HepG2 (cell line): ENCODE results near the gene ZNF524. TPM values are rescaled to one million over a fixed set of nuclear protein-coding genes. Genes with fewer than 3 reads are reported as not detected.

ENCODE experiments used
- ATAC-seq: fragments of 200-7000 bp; cut with Tn5 transposase; 3 replicates; pipeline ENCODE4 v1.9.1; 2020; ENCODE audit warnings: mild to moderate bottlenecking, moderate library complexity
- BruUV-seq: library from RNA; stranded (reverse); fragments of 400-500 nt; replicated peaks from 2 replicates; lab custom pipeline; 2021; lab: Mats Ljungman, UMichigan
- CTCF ChIA-PET: fragments of 300-600 bp; formaldehyde crosslinking; extraction: SDS; loops from one replicate; lab custom pipeline; 2021; ENCODE audit warnings: low total read pairs, inconsistent platforms, low intra/inter-chr PET ratio; lab: Yijun Ruan, JAX
- POLR2A ChIA-PET: fragments of 350-600 bp; sonication (Branson Sonifier 250); formaldehyde crosslinking; loops from one replicate; lab custom pipeline; 2020; ENCODE audit warnings: antibody characterized with exemption, inconsistent platforms; lab: Yijun Ruan, JAX
- DNase-seq: peaks from one replicate; pipeline ENCODE4 v3.0.0-alpha.2; 2015; ENCODE audit warnings: low spot score
- FAIRE-seq: peaks from 3 replicates; lab custom pipeline; 2011; peaks lifted over from hg19 to GRCh38; lab: Jason Lieb, UNC
- H2AFZ ChIP-seq: one replicate; pipeline ENCODE4 v1.6.1; 2011; ENCODE audit warnings: low read length, inconsistent platforms
- H3K27ac ChIP-seq: fragments of 300-600 bp; 3 replicates; pipeline ENCODE4 v1.8.0; 2011; ENCODE audit warnings: mixed run types, mild to moderate bottlenecking, mixed read lengths, low read length, inconsistent platforms; ENCODE audit not compliant: insufficient read depth; ENCODE audit errors: extremely low read length
- H3K27me3 ChIP-seq, 2 experiments: fragments of 200-600 bp in 1 of 2; 2 replicates in 1 of 2; 3 replicates in 1 of 2; pipeline versions ENCODE4 v1.6.0 to v1.8.0; 2011; ENCODE audit warnings: low read length in 2 of 2, mild to moderate bottlenecking in 2 of 2, moderate library complexity in 2 of 2, inconsistent platforms in 1 of 2; ENCODE audit not compliant: insufficient read depth in 2 of 2, control insufficient read depth in 1 of 2
- H3K36me3 ChIP-seq, 2 experiments: fragments of 200-600 bp in 1 of 2; replicated peaks in 1 of 2; 2 replicates in 1 of 2; 3 replicates in 1 of 2; pipeline versions ENCODE4 v1.5.1 to v1.8.0; 2011; ENCODE audit warnings: low read length in 2 of 2, inconsistent platforms in 1 of 2; ENCODE audit not compliant: insufficient read depth in 2 of 2, control insufficient read depth in 1 of 2
- H3K4me1 ChIP-seq: 2 replicates; pipeline ENCODE4 v1.5.1; 2012; ENCODE audit warnings: low read length, inconsistent platforms; ENCODE audit not compliant: insufficient read depth
- H3K4me2 ChIP-seq: 2 replicates; pipeline ENCODE4 v1.6.0; 2011; ENCODE audit warnings: low read depth, low read length, inconsistent platforms
- H3K4me3 ChIP-seq, 3 experiments: fragments of 200-600 bp in 1 of 3; sonication (generic), shearing (Covaris generic) in 1 of 3; replicated peaks in 1 of 3; 2 replicates each; pipeline ENCODE4 v1.5.1; 2011 to 2016; ENCODE audit warnings: low read length in 3 of 3, inconsistent platforms in 2 of 3, low read depth in 2 of 3, mild to moderate bottlenecking in 2 of 3, control low read depth in 1 of 3, mixed read lengths in 1 of 3; ENCODE audit not compliant: insufficient read depth in 1 of 3
- H3K79me2 ChIP-seq: one replicate; pipeline ENCODE4 v1.6.1; 2011; ENCODE audit warnings: low read length, inconsistent platforms; ENCODE audit not compliant: insufficient read depth
- H3K9ac ChIP-seq: 2 replicates; pipeline ENCODE4 v1.6.0; 2011; ENCODE audit warnings: mild to moderate bottlenecking, low read depth, low read length, inconsistent platforms; ENCODE audit not compliant: insufficient read depth
- H3K9me3 ChIP-seq: 2 replicates; pipeline ENCODE4 v1.5.1; 2012; ENCODE audit warnings: mild to moderate bottlenecking, low read length
- H4K20me1 ChIP-seq: 2 replicates; pipeline ENCODE4 v1.6.0; 2011; ENCODE audit warnings: inconsistent platforms, mild to moderate bottlenecking, low read length, moderate library complexity; ENCODE audit not compliant: insufficient read depth
- HMG20A ChIP-seq: IDR thresholded peaks from 2 replicates; pipeline ENCODE4 v1.6.1; 2016; ENCODE audit warnings: borderline replicate concordance
- KDM2A ChIP-seq: sonication (generic); formaldehyde crosslinking; IDR thresholded peaks from 2 replicates; pipeline ENCODE4 v1.4.0; 2020; ENCODE audit warnings: low read depth, missing genetic modification reagents, borderline replicate concordance
- NFKBIZ ChIP-seq: IDR thresholded peaks from 2 replicates; pipeline ENCODE4 v1.6.1; 2018; ENCODE audit warnings: missing genetic modification reagents, missing compliant biosample characterization
- POLR2G ChIP-seq: fragments of 200-400 bp; formaldehyde crosslinking; IDR thresholded peaks from 2 replicates; pipeline ENCODE4 v1.6.1; 2018; ENCODE audit warnings: mild to moderate bottlenecking, low read depth, low read length, moderate library complexity
- RFX5 ChIP-seq: IDR thresholded peaks from 2 replicates; pipeline ENCODE4 v1.6.1; 2011; ENCODE audit warnings: low read depth, low read length, improper control_type of control experiment
- SRSF1 ChIP-seq: fragments of 200-400 bp; formaldehyde crosslinking; optimal IDR thresholded peaks from 2 replicates; pipeline ENCODE3; 2017; ENCODE audit warnings: mild to moderate bottlenecking, low read depth, low read length, moderate library complexity
- TEAD3 ChIP-seq: optimal IDR thresholded peaks from 2 replicates; pipeline ENCODE3; 2016; ENCODE audit warnings: borderline replicate concordance
- ZNF282 ChIP-seq: fragments of 450-650 bp; IDR thresholded peaks from 2 replicates; pipeline ENCODE4 v1.6.1; 2018; ENCODE audit not compliant: partially characterized antibody
- ZNF343 ChIP-seq: sonication (generic); formaldehyde crosslinking; IDR thresholded peaks from 2 replicates; pipeline ENCODE4 v1.4.0; 2020; ENCODE audit warnings: mild to moderate bottlenecking, missing genetic modification reagents
- ZNF549 ChIP-seq: sonication (generic); formaldehyde crosslinking; IDR thresholded peaks from 2 replicates; pipeline ENCODE4 v1.5.0; 2020; ENCODE audit warnings: missing genetic modification reagents
- ZNF670 ChIP-seq: sonication (generic); formaldehyde crosslinking; IDR thresholded peaks from 2 replicates; pipeline ENCODE4 v1.8.0; 2022; ENCODE audit warnings: mild to moderate bottlenecking, missing genetic modification reagents, borderline replicate concordance
- ZNF7 ChIP-seq: IDR thresholded peaks from 2 replicates; pipeline ENCODE4 v1.6.1; 2016; ENCODE audit warnings: missing biosample characterization, missing genetic modification reagents
- ZNF775 ChIP-seq: sonication (generic); formaldehyde crosslinking; IDR thresholded peaks from 2 replicates; pipeline ENCODE4 v1.4.0; 2020; ENCODE audit warnings: missing genetic modification reagents, mild to moderate bottlenecking, moderate library complexity, borderline replicate concordance
- ZNF777 ChIP-seq: sonication (generic); formaldehyde crosslinking; IDR thresholded peaks from 2 replicates; pipeline ENCODE4 v1.4.0; 2020; ENCODE audit warnings: missing genetic modification reagents
- WGBS: methylation state at CpG from one replicate; pipeline ENCODE4 v1.1.6; 2017; ENCODE audit warnings: low lambda C conversion rate; 5-methylcytosine and 5-hydroxymethylcytosine counted together
- in situ Hi-C: cut with HindIII; loops from 2 replicates; pipeline ENCODE4 v1.10.0; 2017; ENCODE audit warnings: low pct_unique_long_range_greater_than_20kb; ENCODE audit not compliant: extremely low pct_ligation_motif_present
- intact Hi-C: fragments of 100-400 bp; cut with micrococcal nuclease; formaldehyde crosslinking; loops from one replicate; pipeline ENCODE4 v1.10.0; 2022; ENCODE audit not compliant: unreplicated experiment
- polyA plus RNA-seq, 8 experiments: library from polyadenylated mRNA; depleted of rRNA in 3 of 8; stranded (reverse) in 7 of 8; unstranded in 1 of 8; fragments of >200 nt; fragmentation: Illumina TruSeq in 4 of 8; extraction: Trizol in 4 of 8; gene quantifications; 2 replicates each; pipeline versions ENCODE4 v1.2.1 to v1.2.3, GENCODE V29; 2011 to 2016; ENCODE audit warnings: low read depth in 4 of 8, missing spikeins in 1 of 8, mixed read lengths in 1 of 8; ENCODE audit not compliant: insufficient read depth in 1 of 8
- total RNA-seq, 5 experiments: library from RNA; depleted of rRNA; stranded (reverse); fragments of >200 nt; fragmentation: Illumina TruSeq; extraction: Trizol; gene quantifications; 2 replicates each; pipeline ENCODE4 v1.2.3, GENCODE V29; 2016; ENCODE audit warnings: low read depth in 1 of 5
- TF ChIP-seq, protein P1 (sequence below): sonication (generic); formaldehyde crosslinking; IDR thresholded peaks from 2 replicates; pipeline ENCODE4 v1.5.0; 2020; ENCODE audit warnings: missing genetic modification reagents
- TF ChIP-seq, protein P2 (sequence below): sonication (generic); formaldehyde crosslinking; IDR thresholded peaks from 2 replicates; pipeline ENCODE4 v1.4.0; 2020; ENCODE audit warnings: missing genetic modification reagents, borderline replicate concordance

ZNF524 gene
- total and polyA plus RNA-seq, 2 of the 13 experiments (the other 11 are each of a cell fraction or from before 2014, with no cell fraction given) = 3.2 to 4.6 TPM

GRCh38 chr19:55603581-55604292 lies 3.6 kb downstream of the ZNF524 start:
- no TSS peak for BruUV-seq
- Histone ChIP-seq H3K27me3 (no peaks in the 10 kb centered on the region; a peak in 1 of 5 replicates), H4K20me1 (0 out of 2 replicates have a peak, but pooled peaks cover 1% of the 10 kb centered on the region), H2AFZ (no peak overlapping the region), H3K36me3 (no peaks in the 10 kb centered on the region; a peak in 1 of 5 replicates), H3K9me3 (no peaks in the 10 kb centered on the region), H3K4me3 (no peak overlapping the region), H3K4me2 (no peak overlapping the region), H3K79me2 (peaks cover 15% of the 10 kb centered on the region), H3K27ac (no peak overlapping the region), H3K4me1 (peaks cover 52% of the 10 kb centered on the region), H3K9ac (no peak overlapping the region)
- intact Hi-C loops (loop anchor here (10.0 kb wide), 1 partner anchor 49 kb away; no protein-coding TSS in a partner anchor), in situ Hi-C loops (no loop called here)
- WGBS = 94% methylated on average over 22 of the region's 22 CpGs
- CTCF ChIA-PET = no interaction called here
- POLR2A ChIA-PET = interaction anchor here (1.0 to 2.0 kb wide), 3 partner anchors 51 to 58 kb away, joined by 3 to 7 read pairs (median 4); partner anchors contain the start of gene U2AF2
- ATAC-seq = no peak
- TF ChIP-seq TEAD3 (CRISPR knock-in tag) (no peak), ZNF670 (CRISPR knock-in tag) (no peak), ZNF7 (CRISPR knock-in tag) (no peak), NFKBIZ (CRISPR knock-in tag) (no peak), HMG20A (no peak), ZNF775 (CRISPR knock-in tag) (no peak), SRSF1 (no peak), ZNF549 (CRISPR knock-in tag) (no peak), ZNF282 (no peak), RFX5 (no peak), ZNF343 (CRISPR knock-in tag) (no peak), ZNF777 (CRISPR knock-in tag) (no peak), POLR2G (no peak), KDM2A (CRISPR knock-in tag) (no peak)
- TF ChIP-seq, protein P1, sequence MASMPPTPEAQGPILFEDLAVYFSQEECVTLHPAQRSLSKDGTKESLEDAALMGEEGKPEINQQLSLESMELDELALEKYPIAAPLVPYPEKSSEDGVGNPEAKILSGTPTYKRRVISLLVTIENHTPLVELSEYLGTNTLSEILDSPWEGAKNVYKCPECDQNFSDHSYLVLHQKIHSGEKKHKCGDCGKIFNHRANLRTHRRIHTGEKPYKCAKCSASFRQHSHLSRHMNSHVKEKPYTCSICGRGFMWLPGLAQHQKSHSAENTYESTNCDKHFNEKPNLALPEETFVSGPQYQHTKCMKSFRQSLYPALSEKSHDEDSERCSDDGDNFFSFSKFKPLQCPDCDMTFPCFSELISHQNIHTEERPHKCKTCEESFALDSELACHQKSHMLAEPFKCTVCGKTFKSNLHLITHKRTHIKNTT (CRISPR knock-in tag) = no peak
- TF ChIP-seq, protein P2, sequence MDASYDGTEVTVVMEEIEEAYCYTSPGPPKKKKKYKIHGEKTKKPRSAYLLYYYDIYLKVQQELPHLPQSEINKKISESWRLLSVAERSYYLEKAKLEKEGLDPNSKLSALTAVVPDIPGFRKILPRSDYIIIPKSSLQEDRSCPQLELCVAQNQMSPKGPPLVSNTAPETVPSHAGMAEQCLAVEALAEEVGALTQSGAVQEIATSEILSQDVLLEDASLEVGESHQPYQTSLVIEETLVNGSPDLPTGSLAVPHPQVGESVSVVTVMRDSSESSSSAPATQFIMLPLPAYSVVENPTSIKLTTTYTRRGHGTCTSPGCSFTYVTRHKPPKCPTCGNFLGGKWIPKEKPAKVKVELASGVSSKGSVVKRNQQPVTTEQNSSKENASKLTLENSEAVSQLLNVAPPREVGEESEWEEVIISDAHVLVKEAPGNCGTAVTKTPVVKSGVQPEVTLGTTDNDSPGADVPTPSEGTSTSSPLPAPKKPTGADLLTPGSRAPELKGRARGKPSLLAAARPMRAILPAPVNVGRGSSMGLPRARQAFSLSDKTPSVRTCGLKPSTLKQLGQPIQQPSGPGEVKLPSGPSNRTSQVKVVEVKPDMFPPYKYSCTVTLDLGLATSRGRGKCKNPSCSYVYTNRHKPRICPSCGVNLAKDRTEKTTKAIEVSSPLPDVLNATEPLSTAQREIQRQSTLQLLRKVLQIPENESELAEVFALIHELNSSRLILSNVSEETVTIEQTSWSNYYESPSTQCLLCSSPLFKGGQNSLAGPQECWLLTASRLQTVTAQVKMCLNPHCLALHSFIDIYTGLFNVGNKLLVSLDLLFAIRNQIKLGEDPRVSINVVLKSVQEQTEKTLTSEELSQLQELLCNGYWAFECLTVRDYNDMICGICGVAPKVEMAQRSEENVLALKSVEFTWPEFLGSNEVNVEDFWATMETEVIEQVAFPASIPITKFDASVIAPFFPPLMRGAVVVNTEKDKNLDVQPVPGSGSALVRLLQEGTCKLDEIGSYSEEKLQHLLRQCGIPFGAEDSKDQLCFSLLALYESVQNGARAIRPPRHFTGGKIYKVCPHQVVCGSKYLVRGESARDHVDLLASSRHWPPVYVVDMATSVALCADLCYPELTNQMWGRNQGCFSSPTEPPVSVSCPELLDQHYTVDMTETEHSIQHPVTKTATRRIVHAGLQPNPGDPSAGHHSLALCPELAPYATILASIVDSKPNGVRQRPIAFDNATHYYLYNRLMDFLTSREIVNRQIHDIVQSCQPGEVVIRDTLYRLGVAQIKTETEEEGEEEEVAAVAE (CRISPR knock-in tag) = no peak
- FAIRE-seq = no peak
- no peak for DNase-seq
